ENCODE data around the gene SPAG6. TPM values are rescaled to one million over a fixed set of nuclear protein-coding genes. Genes with fewer than 3 reads are reported as not detected.
"Not testable (repeated sequence)": the region's sequence is repeated elsewhere in the genome, so short reads cannot be mapped to it uniquely, and the experiment has no call there.

SPAG6 gene
- polyA plus RNA-seq, 3 donors = 0.06 TPM; not detected in 2

DNA sequence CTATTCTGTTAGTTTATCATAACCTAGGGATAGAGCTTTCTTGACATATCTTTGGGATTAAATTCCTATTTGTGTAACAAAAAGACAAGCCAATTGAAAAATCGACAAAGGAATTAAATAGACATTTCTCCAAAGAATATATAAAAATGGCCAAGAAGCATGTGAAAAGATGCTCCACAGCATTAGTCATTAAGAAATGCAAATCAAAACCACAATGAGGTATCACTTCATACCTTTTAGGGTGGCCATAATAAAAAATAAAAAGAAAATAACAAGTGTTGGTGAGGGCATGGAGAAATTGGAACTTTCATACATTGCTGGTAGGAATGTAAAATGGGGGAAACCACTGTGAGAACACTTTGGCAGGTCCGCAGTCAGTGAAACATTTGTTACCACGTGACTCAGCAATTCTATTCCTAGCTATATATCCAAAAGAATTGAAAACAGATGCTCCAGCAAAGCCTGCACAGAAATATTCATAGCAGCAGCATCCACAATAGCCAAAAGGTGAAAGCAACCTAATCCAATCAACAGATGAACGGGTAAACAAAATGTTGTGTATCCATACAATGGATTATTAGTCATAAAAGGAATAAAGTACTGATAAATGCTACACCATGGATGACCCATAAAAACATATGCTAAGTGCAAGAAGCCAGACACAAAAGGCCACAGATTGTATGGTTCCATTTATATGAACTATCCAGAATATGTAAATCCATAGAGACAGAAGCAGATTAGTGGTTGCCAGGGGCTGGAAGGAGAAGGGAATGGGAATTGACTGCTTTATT is 20.5 kb downstream of the SPAG6 start:
- WGBS, 3 donors = 83 to 87% (median 84%) methylated on average over 4 of the region's 4 CpGs
- no peak overlapping the region for H3K27ac ChIP-seq (ENCODE audit: low read depth, low read length)

DNA sequence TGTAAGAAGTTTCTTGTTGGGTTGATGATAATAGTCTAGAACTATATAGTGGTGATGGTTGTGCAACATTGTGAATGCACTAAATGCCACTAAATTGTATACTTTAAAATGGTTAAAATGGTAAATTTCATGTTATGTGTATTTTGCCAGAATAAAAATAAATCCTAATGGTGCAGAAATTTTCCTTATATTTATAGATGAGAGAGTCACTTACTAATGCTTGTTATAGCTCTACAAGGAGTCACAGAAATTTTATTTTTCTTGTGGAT is 21.1 kb downstream of the SPAG6 start:
- no peak overlapping the region for H3K27ac ChIP-seq (ENCODE audit: low read depth, low read length)

GRCh38 chr10:22366771-22367170 is 21.5 kb downstream of the SPAG6 start:
- 60 to 73% (median 70%) methylated on average over 2 of the region's 2 CpGs for WGBS, 3 donors

DNA sequence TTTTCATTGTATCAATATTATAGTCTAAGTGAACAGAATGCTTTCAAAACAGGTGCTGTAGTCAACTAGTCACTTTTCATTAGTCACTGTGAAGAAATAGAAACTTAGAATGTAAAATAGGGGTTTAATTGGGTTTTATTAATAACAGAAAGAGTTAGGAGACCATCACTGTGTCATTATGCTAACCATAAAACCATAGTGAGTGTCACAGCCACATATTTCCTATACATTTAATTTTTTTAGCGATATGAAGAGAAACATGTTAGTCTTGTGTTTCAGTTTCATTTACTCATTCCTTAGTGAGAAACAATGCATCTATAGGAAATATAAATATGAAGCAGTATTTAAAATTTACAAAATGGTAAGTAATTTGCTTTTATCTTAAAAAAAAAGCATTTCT is 22.2 kb downstream of the SPAG6 start:
- H3K27ac ChIP-seq (ENCODE audit: low read depth, low read length) = no peak overlapping the region
- 83 to 93% (median 92%) methylated on average over 1 of the region's 1 CpG for WGBS, 3 donors

More at GRCh38 chr10:22366771-22367170, 21.5 kb downstream of the SPAG6 start:
- no peak overlapping the region for H3K27ac ChIP-seq (ENCODE audit: low read depth, low read length)

DNA sequence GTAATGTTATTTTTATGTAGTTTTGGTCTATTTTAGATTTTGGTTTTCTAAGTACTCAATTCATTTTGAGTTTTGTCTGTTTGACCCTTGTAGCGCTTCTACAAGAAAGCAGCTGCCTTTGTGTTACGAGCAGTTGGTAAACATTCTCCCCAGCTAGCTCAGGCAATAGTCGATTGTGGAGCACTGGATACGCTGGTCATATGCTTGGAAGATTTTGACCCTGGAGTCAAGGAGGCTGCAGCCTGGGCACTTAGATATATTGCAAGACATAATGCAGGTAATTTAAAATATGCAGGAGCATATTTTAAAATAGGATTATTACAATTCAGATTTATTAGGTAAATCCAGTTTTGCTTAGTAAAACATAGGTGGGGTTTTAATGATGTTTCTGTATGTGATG is 23.1 kb downstream of the SPAG6 start:
- 84 to 94% (median 92%) methylated on average over 4 of the region's 4 CpGs for WGBS, 3 donors
- H3K27ac ChIP-seq (ENCODE audit: low read depth, low read length) = no peak overlapping the region

DNA sequence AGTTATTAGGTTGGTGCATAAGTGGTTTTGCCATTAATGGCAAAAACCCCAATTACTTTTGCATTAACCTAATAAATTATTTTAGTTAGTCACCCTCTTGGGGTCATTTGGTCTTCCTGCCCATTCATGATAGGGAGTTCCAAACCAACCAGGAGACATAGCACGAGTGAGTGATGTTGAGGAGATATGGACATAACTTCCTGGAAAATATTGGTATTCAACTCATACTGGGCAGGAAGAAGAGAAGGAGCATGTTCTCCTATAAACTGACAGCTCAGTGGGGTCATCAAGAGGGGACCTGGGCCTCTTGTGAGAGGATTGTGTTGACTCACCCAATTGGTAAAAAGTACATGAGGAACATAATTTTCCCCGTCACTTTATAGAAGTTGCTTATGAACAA is 23.7 kb downstream of the SPAG6 start:
- 44 to 76% (median 45%) methylated on average over 2 of the region's 2 CpGs for WGBS, 3 donors
- no peak overlapping the region for H3K27ac ChIP-seq (ENCODE audit: low read depth, low read length)

- 79 to 90% (median 81%) methylated on average over 5 of the region's 5 CpGs for WGBS, 3 donors
These were observed 24.3 kb downstream of the SPAG6 start for GRCh38 chr10:22369434-22370072.

GRCh38 chr10:22370320-22370719 is 25.0 kb downstream of the SPAG6 start:
- no peak overlapping the region for H3K27ac ChIP-seq (ENCODE audit: low read depth, low read length)

More at GRCh38 chr10:22369434-22370072, 24.3 kb downstream of the SPAG6 start:
- no peak overlapping the region for H3K27ac ChIP-seq (ENCODE audit: low read depth, low read length)

DNA sequence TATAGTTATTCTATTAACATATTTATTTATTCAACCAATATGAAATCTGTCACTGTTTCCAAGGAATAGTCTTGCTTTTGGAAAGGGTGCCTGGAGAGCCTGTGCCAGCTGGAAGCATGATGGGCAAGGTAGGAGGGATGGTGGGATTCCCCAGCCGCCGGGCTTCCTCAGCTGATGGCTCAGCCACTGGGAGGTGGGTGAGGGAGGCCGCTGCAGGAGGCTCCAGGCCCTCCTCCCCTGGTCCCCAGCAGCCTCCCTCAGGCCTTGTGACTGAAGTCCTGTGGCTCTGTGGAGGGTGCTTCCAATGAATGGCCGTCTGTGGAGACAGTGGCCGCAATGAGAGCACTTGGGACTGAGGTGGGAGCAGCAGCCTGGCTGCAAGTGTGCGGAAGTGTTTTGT is 27.0 kb downstream of the SPAG6 start:
- H3K27ac ChIP-seq (ENCODE audit: low read depth, low read length) = no peak overlapping the region
- WGBS, 3 donors = 88 to 90% (median 88%) methylated on average over 6 of the region's 6 CpGs

GRCh38 chr10:22372917-22373316 is 27.6 kb downstream of the SPAG6 start:
- H3K27ac ChIP-seq (ENCODE audit: low read depth, low read length) = no peak overlapping the region
- WGBS, 3 donors = 58 to 79% (median 59%) methylated on average over 9 of the region's 9 CpGs

DNA sequence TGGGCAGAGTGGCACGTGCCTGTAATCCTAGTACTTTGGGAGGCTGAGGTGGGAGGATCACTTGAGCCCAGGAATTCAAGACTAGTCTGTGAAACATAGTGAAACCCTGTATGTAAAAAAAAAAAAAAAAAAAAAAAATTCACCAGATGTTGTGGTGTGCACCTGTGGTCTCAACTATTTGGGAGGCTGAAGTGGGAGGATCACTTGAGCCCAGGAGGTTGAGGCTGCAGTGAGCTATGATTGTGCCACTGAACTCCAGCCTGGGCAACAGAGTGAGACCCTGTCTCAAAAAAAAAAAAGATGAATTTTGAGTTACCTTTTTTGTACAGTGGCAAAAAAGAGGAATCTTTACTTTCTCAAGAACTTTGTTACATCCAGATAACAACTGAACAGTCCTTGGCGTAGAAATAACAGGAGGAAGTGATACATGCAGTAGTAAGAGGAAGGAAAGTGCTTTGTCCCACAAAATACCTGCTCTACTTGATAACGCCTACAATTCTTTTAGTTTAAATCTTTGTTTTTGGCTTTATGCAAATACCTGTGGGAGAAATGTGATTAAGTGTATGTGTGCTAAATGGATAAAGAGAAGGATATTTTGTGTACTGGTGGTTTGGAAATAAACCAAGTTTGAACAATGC is 29.3 kb downstream of the SPAG6 start:
- no peak overlapping the region for H3K27ac ChIP-seq (ENCODE audit: low read depth, low read length)
- WGBS, 3 donors = 61 to 77% (median 77%) methylated on average over 3 of the region's 3 CpGs

GRCh38 chr10:22379059-22379458 is 33.8 kb downstream of the SPAG6 start:
- H3K27ac ChIP-seq (ENCODE audit: low read depth, low read length) = no peak overlapping the region
- 83 to 88% (median 88%) methylated on average over 3 of the region's 3 CpGs for WGBS, 3 donors

DNA sequence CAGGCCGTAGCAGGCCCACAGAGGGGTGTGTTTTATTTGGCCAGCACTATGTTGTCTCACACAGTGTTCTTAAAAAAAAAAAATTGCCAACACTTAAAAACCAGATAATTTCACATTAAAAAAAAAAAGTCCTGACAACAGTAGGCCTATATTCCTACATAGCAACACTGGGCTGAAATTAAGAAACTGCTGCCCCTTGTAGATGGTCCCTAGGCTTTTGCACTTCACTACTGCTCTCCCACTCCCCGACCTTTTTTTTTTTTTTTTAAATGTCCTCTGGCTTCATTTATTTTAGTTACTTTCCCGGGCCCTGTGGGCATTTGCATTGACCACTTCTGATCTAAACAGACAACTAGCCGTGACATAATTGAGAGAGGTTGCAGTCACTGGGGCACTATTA is 36.0 kb downstream of the SPAG6 start:
- WGBS, 3 donors = 69 to 82% (median 78%) methylated on average over 4 of the region's 4 CpGs
- no peak overlapping the region for H3K27ac ChIP-seq (ENCODE audit: low read depth, low read length)

- WGBS, 3 donors = 75 to 85% (median 78%) methylated on average over 1 of the region's 1 CpG
- H3K27ac ChIP-seq (ENCODE audit: low read depth, low read length) = no peak overlapping the region
These were observed 41.2 kb downstream of the SPAG6 start for GRCh38 chr10:22386503-22386902.

GRCh38 chr10:22389856-22390589 is 44.7 kb downstream of the SPAG6 start:
- 65 to 80% (median 80%) methylated on average over 6 of the region's 6 CpGs for WGBS, 3 donors
- H3K27ac ChIP-seq (ENCODE audit: low read depth, low read length) = no peak overlapping the region

DNA sequence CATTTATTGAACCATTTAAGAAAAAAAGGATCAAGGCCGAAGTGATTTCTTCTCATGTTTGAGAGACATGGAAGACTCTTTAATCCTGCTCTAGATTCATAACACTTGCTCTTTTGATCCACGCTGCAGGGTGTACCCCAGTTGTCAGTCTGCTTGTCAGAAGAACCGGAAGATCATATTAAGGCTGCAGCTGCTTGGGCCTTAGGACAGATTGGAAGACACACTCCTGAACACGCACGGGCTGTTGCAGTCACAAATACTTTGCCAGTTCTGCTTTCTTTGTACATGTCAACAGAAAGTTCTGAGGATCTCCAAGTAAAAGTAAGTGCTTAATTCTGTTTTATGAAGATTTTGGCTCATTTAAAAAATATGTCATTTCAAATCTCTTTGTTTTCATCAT is 46.3 kb downstream of the SPAG6 start:
- H3K27ac ChIP-seq (ENCODE audit: low read depth, low read length) = no peak overlapping the region
- WGBS, 3 donors = 94 to 95% (median 94%) methylated on average over 5 of the region's 5 CpGs

DNA sequence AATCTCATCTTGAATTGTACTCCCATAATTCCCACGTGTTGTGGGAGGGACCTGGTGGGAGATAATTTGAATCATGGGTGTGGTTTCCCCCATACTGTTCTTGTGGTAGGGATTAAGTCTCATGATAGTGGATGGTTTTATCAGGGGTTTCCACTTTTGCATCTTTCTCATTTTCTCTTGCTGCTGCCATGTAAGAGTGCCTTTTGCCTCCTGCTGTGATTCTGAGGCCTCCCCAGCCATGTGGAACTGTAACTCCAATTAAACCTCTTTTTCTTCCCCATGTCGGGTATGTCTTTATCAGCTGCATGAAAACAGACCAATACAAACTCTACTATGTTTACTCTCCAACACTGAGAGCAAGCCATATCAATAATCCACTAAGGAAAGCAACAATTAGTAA is 50.9 kb downstream of the SPAG6 start:
- WGBS, 3 donors = 47 to 77% (median 68%) methylated on average over 2 of the region's 2 CpGs
- H3K27ac ChIP-seq (ENCODE audit: low read depth, low read length) = not testable (repeated sequence)

DNA sequence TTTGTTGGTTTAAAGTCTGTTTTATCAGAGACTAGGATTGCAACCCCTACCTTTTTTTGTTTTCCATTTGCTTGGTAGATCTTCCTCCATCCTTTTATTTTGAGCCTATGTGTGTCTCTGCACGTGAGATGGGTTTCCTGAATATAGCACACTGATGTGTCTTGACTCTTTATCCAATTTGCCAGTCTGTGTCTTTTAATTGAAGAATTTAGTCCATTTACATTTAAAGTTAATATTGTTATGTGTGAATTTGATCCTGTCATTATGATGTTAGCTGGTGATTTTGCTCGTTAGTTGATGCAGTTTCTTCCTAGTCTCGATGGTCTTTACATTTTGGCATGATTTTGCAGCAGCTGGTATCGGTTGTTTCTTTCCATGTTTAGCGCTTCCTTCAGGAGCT is 61.6 kb downstream of the SPAG6 start:
- 80 to 95% (median 89%) methylated on average over 1 of the region's 5 CpGs for WGBS, 3 donors
- H3K27ac ChIP-seq (ENCODE audit: low read depth, low read length) = not testable (repeated sequence)

- 46 to 55% (median 47%) methylated on average over 1 of the region's 1 CpG for WGBS, 3 donors
These were observed 65.1 kb downstream of the SPAG6 start for GRCh38 chr10:22410394-22410793.

More at GRCh38 chr10:22410394-22410793, 65.1 kb downstream of the SPAG6 start:
- no peak overlapping the region for H3K27ac ChIP-seq (ENCODE audit: low read depth, low read length)
